Skeletal muscle satellite cell (primary cell): ENCODE results near the gene IMPDH2.
"Not testable (repeated sequence)": the region's sequence is repeated elsewhere in the genome, so short reads cannot be mapped to it uniquely, and the experiment has no call there.

Source experiments
- H3K27me3 ChIP-seq: 2 replicates; pipeline ENCODE4 v1.7.0; 2013; ENCODE audit warnings: low read length; ENCODE audit not compliant: control insufficient read depth, insufficient read depth
- H3K36me3 ChIP-seq: 2 replicates; pipeline ENCODE4 v1.7.0; 2013; ENCODE audit warnings: mild to moderate bottlenecking, control low read depth, low read length; ENCODE audit not compliant: insufficient read depth
- H3K4me1 ChIP-seq: 2 replicates; pipeline ENCODE4 v1.7.0; 2013; ENCODE audit warnings: low read length; ENCODE audit not compliant: control insufficient read depth, insufficient read depth
- H3K4me2 ChIP-seq: 2 replicates; pipeline ENCODE4 v1.7.0; 2013; ENCODE audit warnings: mild to moderate bottlenecking, low read length
- H3K4me3 ChIP-seq: 2 replicates; pipeline ENCODE4 v1.7.0; 2013; ENCODE audit warnings: low read length
- H3K9ac ChIP-seq: 2 replicates; pipeline ENCODE4 v1.7.0; 2013; ENCODE audit warnings: mild to moderate bottlenecking, low read depth, low read length, moderate library complexity
- H3K9me3 ChIP-seq: replicated peaks from 2 replicates; pipeline ENCODE4 v1.7.0; 2013; ENCODE audit warnings: mild to moderate bottlenecking, control low read depth, low read length

Gene IMPDH2

DNA sequence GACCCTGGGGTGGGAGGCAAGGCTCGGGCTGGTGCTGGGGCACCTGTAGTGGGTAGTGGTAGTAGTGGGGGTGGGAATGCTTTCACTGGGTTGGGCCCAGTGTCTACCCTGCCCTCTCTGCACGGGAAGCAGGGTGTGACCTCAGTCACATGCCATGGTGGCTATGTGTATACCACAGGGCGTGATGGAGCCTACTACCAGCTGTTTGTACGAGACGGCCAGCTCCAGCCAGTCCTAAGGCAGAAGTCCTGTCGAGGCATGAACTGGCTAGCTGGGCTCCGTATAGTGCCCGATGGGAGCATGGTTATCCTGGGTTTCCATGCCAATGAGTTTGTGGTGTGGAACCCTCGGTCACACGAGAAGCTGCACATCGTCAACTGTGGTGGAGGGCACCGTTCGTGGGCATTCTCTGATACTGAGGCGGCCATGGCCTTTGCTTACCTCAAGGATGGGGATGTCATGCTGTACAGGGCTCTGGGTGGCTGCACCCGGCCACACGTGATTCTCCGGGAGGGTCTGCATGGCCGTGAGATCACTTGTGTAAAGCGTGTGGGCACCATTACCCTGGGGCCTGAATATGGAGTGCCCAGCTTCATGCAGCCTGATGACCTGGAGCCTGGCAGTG is 16.0 kb downstream of the IMPDH2 start:
- peaks cover 48% of the 10 kb centered on the region for H3K36me3 ChIP-seq
- H3K4me1 ChIP-seq = peaks cover 29% of the 10 kb centered on the region
- H3K4me3 ChIP-seq = no peak overlapping the region
- no peak overlapping the region for H3K4me2 ChIP-seq
- no peak overlapping the region for H3K9ac ChIP-seq
- H3K9me3 ChIP-seq = no peaks in the 10 kb centered on the region
- H3K27me3 ChIP-seq = no peaks in the 10 kb centered on the region

DNA sequence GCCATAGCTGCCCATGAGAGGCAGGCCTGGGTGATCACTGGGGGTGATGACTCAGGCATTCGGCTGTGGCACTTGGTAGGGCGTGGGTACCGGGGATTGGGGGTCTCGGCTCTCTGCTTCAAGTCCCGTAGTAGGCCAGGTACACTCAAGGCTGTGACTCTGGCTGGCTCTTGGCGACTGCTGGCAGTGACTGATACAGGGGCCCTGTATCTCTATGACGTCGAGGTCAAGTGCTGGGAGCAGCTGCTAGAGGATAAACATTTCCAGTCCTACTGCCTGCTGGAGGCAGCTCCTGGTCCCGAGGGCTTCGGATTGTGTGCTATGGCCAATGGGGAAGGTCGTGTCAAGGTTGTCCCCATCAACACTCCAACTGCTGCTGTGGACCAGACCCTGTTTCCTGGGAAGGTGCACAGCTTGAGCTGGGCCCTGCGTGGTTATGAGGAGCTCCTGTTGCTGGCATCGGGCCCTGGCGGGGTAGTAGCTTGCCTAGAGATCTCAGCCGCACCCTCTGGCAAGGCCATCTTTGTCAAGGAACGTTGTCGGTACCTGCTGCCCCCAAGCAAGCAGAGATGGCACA is 16.7 kb downstream of the IMPDH2 start:
- H3K4me2 ChIP-seq = no peak overlapping the region
- H3K4me1 ChIP-seq = peaks cover 29% of the 10 kb centered on the region
- no peaks in the 10 kb centered on the region for H3K9me3 ChIP-seq
- H3K9ac ChIP-seq = no peak overlapping the region
- H3K27me3 ChIP-seq = no peaks in the 10 kb centered on the region
- peaks cover 48% of the 10 kb centered on the region for H3K36me3 ChIP-seq
- H3K4me3 ChIP-seq = no peak overlapping the region

GRCh38 chr3:49009396-49009795 is 19.8 kb downstream of the IMPDH2 start:
- Histone ChIP-seq H3K9me3 (no peaks in the 10 kb centered on the region), H3K4me3 (no peak overlapping the region), H3K27me3 (no peaks in the 10 kb centered on the region), H3K36me3 (peaks cover 25% of the 10 kb centered on the region), H3K4me1 (peaks cover 34% of the 10 kb centered on the region), H3K4me2 (no peak overlapping the region), H3K9ac (no peak overlapping the region)

DNA sequence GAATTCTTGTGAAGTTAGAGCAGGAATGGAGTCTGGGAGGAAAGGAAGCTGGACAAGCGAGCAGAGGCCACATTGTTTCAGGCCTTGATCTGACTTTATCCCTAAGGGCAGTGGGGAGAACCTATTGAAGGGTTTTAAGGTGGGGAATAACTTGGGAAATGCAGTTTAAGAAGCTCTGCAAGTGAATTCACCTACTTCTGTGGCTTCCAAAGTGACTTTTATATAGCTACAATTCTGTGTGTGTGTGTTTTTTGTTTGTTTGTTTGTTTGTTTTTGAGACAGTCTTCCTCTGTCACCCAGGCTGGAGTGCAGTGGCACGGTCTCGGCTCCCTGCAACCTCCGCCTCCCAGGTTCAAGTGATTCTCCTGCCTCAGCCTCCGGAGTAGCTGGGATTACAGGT is 20.6 kb downstream of the IMPDH2 start:
- Histone ChIP-seq H3K4me1 (peaks cover 31% of the 10 kb centered on the region), H3K4me3 (peak overlapping the region; percentile 82), H3K36me3 (peaks cover 18% of the 10 kb centered on the region), H3K4me2 (peak overlapping the region; percentile 100), H3K9ac (peak overlapping the region; percentile 91)
- H3K9me3 ChIP-seq, H3K27me3 ChIP-seq: not testable (repeated sequence)

DNA sequence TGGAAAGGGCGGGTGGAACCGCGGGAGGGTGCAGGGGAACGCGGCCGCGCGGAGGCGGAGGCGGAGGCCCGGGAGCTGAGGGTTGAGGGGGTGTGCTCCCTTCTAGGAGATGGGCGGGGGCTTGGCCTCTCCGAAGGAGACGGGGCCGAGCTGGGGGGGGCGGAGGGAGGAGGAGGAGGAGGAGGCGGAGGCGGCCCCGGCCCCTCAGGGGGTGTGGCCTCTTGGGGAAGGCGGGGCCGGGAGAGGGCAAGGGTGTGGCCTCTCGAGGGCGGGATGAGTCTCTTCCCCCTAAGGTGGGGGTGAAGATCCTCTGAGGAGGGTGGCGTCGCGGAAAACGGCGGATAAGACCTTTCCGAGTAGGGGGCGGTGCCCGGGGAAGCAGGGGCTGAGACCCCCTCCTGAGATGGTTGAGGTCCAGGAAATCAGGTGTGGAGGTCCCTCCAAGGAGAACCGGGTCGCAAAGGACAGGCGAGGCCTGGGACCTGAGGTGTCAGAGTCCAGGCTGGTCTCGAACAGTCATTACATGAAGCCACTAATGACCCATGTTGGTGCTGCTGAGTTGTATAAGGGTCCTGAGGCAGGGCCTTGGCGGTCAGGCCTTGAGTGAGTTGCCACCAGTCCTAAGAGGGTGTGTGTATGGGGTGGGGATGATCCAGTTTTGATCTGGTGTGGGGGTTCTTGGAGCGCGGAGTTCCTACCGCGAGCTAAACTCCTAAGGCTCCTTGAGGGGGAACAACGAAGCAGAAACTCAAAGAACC is 21.2 kb downstream of the IMPDH2 start:
- Histone ChIP-seq H3K4me1 (peaks cover 24% of the 10 kb centered on the region), H3K4me2 (peak overlapping the region; percentile 100), H3K27me3 (no peaks in the 10 kb centered on the region), H3K4me3 (peak overlapping the region; percentile 82), H3K9me3 (no peaks in the 10 kb centered on the region), H3K36me3 (peaks cover 15% of the 10 kb centered on the region), H3K9ac (peak overlapping the region; percentile 91)

DNA sequence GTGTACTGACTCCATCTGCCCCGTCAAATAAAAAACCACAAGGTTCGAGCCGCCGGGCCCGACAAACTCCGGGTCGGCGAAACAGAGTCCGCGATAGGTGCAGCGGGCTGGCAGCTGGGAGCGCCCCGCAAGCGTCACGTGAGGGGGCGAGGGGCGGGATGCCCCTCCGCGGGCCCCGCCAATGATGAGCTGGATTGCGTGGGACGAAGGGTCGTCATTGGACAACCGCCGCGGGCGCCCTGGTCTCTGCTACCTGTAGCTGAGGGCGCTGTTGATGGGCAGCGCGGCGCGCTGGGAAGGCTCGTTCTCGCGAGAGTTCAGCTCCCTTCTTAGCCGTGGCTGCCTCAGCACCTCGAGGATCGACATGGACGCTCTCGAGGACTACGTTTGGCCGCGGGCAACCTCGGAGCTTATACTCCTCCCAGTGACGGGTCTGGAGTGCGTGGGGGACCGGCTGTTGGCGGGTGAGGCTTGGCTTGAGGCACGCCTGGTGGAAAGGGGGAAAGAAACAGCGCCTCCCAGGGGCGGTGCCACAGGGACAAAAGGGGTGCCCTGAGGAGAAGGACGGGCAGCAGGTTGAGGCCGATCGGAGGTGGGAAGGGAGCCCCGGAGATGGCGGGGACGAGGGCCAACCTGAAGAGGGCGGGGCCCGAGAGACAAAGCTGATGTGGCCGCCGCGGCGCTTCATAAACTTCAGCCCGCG is 22.0 kb downstream of the IMPDH2 start, which contains the start of gene WDR6:
Gene WDR6 (plus strand): TSS at position 324 of the 703 bp plus-strand sequence. CDS start 41 bp downstream, at position 365.
- Histone ChIP-seq H3K4me2 (peak within 1 kb of the TSS; percentile 100), H3K27me3 (no peaks in the 10 kb centered on the region), H3K9me3 (no peaks in the 10 kb centered on the region), H3K4me1 (peaks cover 17% of the 10 kb centered on the region), H3K36me3 (peaks cover 10% of the 10 kb centered on the region), H3K4me3 (peak within 1 kb of the TSS; percentile 82), H3K9ac (peak within 1 kb of the TSS; percentile 91)

DNA sequence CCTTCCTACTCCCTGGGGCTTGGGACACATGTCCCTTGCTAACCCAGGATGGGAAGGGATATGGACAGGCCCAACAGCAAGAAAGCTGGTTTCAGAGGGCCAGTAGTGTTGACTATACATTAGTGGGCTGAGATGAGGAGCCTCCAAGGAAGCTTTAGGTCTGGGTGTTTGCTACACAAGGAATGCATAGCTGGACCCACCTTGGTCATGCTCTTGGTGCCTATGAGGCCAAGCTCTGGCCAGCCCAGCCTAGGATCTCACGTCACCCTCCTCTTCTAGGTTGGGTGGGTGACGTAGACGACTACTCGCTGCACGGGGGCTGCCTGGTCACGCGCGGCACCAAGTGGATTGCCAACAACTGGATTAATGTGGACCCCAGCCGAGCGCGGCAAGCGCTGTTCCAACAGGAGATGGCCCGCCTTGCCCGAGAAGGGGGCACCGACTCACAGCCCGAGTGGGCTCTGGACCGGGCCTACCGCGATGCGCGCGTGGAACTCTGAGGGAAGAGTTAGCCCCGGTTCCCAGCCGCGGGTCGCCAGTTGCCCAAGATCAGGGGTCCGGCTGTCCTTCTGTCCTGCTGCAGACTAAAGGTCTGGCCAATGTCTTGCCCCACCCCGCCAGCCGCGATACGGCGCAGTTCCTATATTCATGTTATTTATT is 22.7 kb downstream of the IMPDH2 start:
- Histone ChIP-seq H3K36me3 (peaks cover 6% of the 10 kb centered on the region), H3K9me3 (no peaks in the 10 kb centered on the region), H3K4me1 (peaks cover 17% of the 10 kb centered on the region), H3K4me2 (peak overlapping the region; percentile 100), H3K9ac (peak overlapping the region; percentile 91), H3K4me3 (peak overlapping the region; percentile 82), H3K27me3 (no peaks in the 10 kb centered on the region)

DNA sequence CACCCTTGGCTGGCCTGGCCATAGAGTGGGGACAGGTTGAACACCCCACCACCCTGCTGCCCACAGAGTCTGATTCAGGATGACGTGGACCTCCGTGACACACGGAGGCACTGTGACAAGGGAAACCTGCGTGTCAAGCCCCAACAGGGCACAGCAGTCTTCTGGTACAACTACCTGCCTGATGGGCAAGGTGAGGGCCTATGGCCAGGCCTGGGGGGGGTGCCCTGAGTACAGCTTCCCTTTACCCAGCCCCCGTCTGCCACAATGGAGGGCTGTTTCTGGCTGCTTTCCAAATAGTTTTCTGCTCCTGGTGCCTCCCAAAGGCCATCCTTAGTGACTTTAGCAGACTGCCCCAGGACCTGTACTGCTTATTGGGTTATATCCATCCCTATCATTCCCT is 23.2 kb downstream of the IMPDH2 start:
- H3K9me3 ChIP-seq = no peaks in the 10 kb centered on the region
- H3K9ac ChIP-seq = peak overlapping the region; percentile 91
- H3K4me3 ChIP-seq = peak overlapping the region; percentile 82
- H3K36me3 ChIP-seq = peaks cover 3% of the 10 kb centered on the region
- H3K27me3 ChIP-seq = no peaks in the 10 kb centered on the region
- peaks cover 17% of the 10 kb centered on the region for H3K4me1 ChIP-seq
- peak overlapping the region; percentile 100 for H3K4me2 ChIP-seq

GRCh38 chr3:49005303-49005680 is 23.9 kb downstream of the IMPDH2 start:
- Histone ChIP-seq H3K36me3 (peaks cover 3% of the 10 kb centered on the region), H3K27me3 (no peaks in the 10 kb centered on the region), H3K9ac (no peak overlapping the region), H3K4me3 (no peak overlapping the region), H3K4me1 (peaks cover 17% of the 10 kb centered on the region), H3K9me3 (no peaks in the 10 kb centered on the region), H3K4me2 (no peak overlapping the region)

- Histone ChIP-seq H3K9me3 (no peaks in the 10 kb centered on the region), H3K27me3 (no peaks in the 10 kb centered on the region), H3K9ac (no peak overlapping the region), H3K36me3 (peaks cover 3% of the 10 kb centered on the region), H3K4me1 (peaks cover 17% of the 10 kb centered on the region), H3K4me3 (no peak overlapping the region), H3K4me2 (no peak overlapping the region)
Measured at GRCh38 chr3:49004352-49005302, 24.6 kb downstream of the IMPDH2 start.
